ENCODE data around the gene KIRREL2.

Gene KIRREL2

DNA sequence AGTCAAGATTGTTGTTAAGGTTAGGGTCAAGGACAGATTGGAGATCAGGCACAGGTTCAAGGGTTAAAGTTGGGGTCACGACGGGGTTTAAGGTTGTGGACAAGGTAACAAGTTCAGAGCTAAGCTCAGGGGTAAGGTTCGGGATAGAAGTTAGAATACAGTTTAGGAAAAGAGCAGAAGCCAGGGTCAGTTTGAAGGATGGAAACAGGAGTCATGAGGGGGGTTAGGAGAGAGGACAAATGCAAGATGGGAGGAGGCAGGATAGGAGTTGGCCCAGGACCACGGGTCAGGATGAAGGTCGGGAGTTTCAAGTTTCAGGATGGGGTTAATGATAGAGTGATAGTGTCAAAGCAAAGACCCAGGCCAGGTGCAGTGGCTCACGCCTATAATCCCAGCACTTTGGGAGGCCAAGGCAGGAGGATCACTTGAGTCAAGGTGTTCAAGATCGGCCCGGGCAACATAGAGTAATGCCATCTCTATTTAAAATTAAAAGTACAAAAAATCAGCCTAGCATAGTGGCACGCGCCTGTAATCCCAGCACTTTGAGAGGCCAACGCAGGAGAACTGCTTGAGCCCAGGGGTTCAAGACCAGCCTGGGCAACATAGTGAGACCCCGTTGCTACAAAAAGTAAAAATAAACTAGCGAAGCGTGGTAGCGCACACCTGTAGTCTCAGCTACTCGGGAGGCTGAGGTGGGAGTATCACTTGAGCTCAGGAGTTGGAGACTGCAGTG is 12.1 kb upstream of the KIRREL2 start:
- no peak for DNase-seq (ENCODE audit: low read depth in 2 of 2)

- DNase-seq (ENCODE audit: low read depth in 2 of 2), result no peak
Measured at GRCh38 chr19:35845215-35846037, 11.3 kb upstream of the KIRREL2 start.

GRCh38 chr19:35846038-35846668 is 10.6 kb upstream of the KIRREL2 start:
- DNase-seq (ENCODE audit: low read depth in 2 of 2), result no peak

DNA sequence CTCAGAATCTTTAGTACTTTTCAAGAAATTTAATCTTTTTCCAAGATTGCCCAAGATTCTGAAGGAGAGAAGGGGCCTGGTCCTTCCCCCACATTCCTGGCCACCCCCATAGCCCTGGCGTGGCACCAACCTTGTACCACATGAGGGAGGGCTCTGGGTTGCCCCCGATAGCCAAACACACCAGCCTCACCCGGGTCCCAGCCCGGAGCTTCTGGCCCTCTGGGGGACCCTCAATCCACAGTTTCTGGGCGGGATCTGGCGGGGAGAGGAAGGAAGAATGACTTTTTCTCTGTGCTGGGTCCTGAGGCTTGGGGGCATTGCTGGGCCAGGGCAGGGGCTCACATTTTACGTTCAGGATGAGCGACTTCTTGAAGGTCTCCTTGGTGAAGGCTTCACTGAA is 8.8 kb upstream of the KIRREL2 start:
- DNase-seq (ENCODE audit: low read depth in 2 of 2), result no peak

GRCh38 chr19:35848486-35848885 is 8.2 kb upstream of the KIRREL2 start:
- no peak for DNase-seq (ENCODE audit: low read depth in 2 of 2)

- no peak for DNase-seq (ENCODE audit: low read depth in 2 of 2)
Measured at GRCh38 chr19:35848919-35849505, 7.7 kb upstream of the KIRREL2 start.

GRCh38 chr19:35851213-35852028 is 5.3 kb upstream of the KIRREL2 start:
- no peak for DNase-seq (ENCODE audit: low read depth in 2 of 2)

- no peak for DNase-seq (ENCODE audit: low read depth in 2 of 2)
Measured at GRCh38 chr19:35852029-35852780, 4.5 kb upstream of the KIRREL2 start, which contains the start of gene NPHS1. TSS of gene NPHS1 (minus strand) at chr19:35852504. CDS start at chr19:35851837, 667 bp downstream.

GRCh38 chr19:35853038-35853756 is 3.5 kb upstream of the KIRREL2 start:
- no peak for DNase-seq (ENCODE audit: low read depth in 2 of 2)

DNA sequence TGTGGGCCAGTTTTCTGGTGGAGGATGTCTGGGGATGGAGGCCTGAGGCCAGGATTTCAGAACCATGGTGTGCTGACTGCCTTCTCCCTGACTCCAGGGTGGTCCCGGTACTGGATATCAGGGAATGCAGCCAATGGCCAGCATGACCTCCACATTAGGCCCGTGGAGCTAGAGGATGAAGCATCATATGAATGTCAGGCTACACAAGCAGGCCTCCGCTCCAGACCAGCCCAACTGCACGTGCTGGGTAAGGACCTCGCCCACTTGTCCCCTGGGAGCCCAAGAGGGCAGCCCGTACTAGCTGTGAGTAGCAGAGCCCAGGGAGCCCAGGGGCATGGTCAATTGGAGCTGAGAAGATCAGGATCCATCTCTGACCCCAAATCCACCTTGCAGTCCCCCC is 1.6 kb downstream of the KIRREL2 start:
- no peak for DNase-seq (ENCODE audit: low read depth in 2 of 2)

DNA sequence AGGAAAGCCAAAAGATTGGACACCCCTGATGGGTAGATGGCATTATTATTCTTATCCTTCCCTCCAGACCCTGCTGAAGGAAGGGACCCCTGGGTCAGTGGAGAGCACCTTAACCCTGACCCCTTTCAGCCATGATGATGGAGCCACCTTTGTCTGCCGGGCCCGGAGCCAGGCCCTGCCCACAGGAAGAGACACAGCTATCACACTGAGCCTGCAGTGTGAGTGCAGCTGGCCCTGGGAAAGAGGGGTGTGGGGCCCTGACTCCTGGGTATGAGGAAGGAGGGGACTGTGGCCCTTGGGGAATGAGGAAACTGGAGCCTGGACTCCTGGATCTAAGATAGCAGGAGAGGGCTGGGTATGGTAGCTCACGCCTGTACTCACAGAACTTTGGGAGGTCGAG is 2.7 kb downstream of the KIRREL2 start:
- no peak for DNase-seq (ENCODE audit: low read depth in 2 of 2)

DNA sequence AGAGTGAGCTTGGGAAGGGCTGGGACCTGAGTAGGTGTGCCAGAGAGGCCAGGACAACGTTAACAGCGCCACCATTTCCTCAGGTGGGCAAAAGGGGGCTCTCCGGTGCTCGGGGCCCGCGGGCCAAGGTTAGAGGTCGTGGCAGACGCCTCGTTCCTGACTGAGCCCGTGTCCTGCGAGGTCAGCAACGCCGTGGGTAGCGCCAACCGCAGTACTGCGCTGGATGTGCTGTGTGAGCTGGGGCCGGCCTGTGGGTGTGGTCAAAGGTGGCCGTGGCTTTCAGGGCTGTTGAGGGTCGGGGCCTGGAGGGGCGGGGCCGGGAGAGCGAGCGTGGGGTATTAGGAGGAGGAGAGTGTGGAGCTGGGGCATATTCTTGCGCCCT is 3.7 kb downstream of the KIRREL2 start:
- no peak for DNase-seq (ENCODE audit: low read depth in 2 of 2)

- DNase-seq (ENCODE audit: low read depth in 2 of 2), result no peak
Measured at GRCh38 chr19:35860818-35861639, 4.3 kb downstream of the KIRREL2 start.

GRCh38 chr19:35861640-35862160 is 5.0 kb downstream of the KIRREL2 start:
- DNase-seq (ENCODE audit: low read depth in 2 of 2), result no peak

- DNase-seq (ENCODE audit: low read depth in 2 of 2), result no peak
Measured at GRCh38 chr19:35862528-35862927, 5.8 kb downstream of the KIRREL2 start.

GRCh38 chr19:35863018-35863417 is 6.3 kb downstream of the KIRREL2 start:
- DNase-seq (ENCODE audit: low read depth in 2 of 2), result no peak

GRCh38 chr19:35868172-35868822 is 11.6 kb downstream of the KIRREL2 start, which contains the start of gene APLP1:
TSS of gene APLP1 (plus strand) at chr19:35868574. CDS start at chr19:35868637, 63 bp downstream.
- peak; percentile 60 to 63 for DNase-seq (ENCODE audit: low read depth in 2 of 2)

- DNase-seq (ENCODE audit: low read depth in 2 of 2), result no peak
Measured at GRCh38 chr19:35868823-35869326, 12.2 kb downstream of the KIRREL2 start.
